Right lobe of liver (tissue), 4 donors: ENCODE data around the gene C19orf53.

ENCODE experiments used
- CTCF ChIP-seq, 4 donors: fragments of 200-600 bp in 3 of 4; fragments of 450-650 bp in 1 of 4; IDR thresholded peaks; one replicate each; pipeline versions ENCODE4 v1.5.1 to v1.8.0; 2016 to 2022; ENCODE audit warnings: antibody characterized with exemption in 4 of 4, mild to moderate bottlenecking in 2 of 4
- POLR2A ChIP-seq: fragments of 450-650 bp; IDR thresholded peaks from one replicate; pipeline ENCODE4 v1.6.1; 2017; ENCODE audit warnings: antibody characterized with exemption, mild to moderate bottlenecking
- donor health status: DM: no; HTN: no; CAD: no.
- donor health status: DM: no; HTN: no; CAD: no.
- donor health status: DM: no; HTN: yes; CAD: no.

GRCh38 chr19:13734751-13735150 lies 39.5 kb upstream of the C19orf53 start:
- TF ChIP-seq CTCF (IDR thresholded peaks at IDR 0.05) (no peak), POLR2A (no peak)
